Cardiac muscle cell (in vitro differentiated cells and primary cell): Measurements from ENCODE around the gene GM2A. TPM values are rescaled to one million over a fixed set of nuclear protein-coding genes. Genes with fewer than 3 reads are reported as not detected.
"Not testable (repeated sequence)": the region's sequence is repeated elsewhere in the genome, so short reads cannot be mapped to it uniquely, and the experiment has no call there.

ENCODE experiments used
- DNase-seq, 2 donors: peaks; one replicate each; pipeline versions ENCODE4 v3.0.0 to v3.0.0-alpha.2; 2010 to 2017; ENCODE audit warnings: low read depth in 1 of 2, low spot score in 1 of 2
- H3K27ac ChIP-seq: fragments of 200-600 bp; sonication (generic); 2 replicates; pipeline ENCODE4 v1.5.1; 2016
- H3K27me3 ChIP-seq: fragments of 200-600 bp; sonication (generic); 2 replicates; pipeline ENCODE4 v1.6.0; 2016; ENCODE audit warnings: control low read depth
- H3K36me3 ChIP-seq: fragments of 200-600 bp; sonication (generic); 2 replicates; pipeline ENCODE4 v1.5.1; 2016; ENCODE audit warnings: control low read depth
- H3K4me1 ChIP-seq: fragments of 200-600 bp; sonication (generic); 2 replicates; pipeline ENCODE4 v1.8.1; 2017; ENCODE audit warnings: low read depth, mild to moderate bottlenecking, mixed run types
- H3K4me3 ChIP-seq: fragments of 200-600 bp; sonication (generic); 2 replicates; pipeline ENCODE4 v1.5.1; 2016; ENCODE audit warnings: mild to moderate bottlenecking
- H3K9me3 ChIP-seq: fragments of 200-600 bp; sonication (generic); 2 replicates; pipeline ENCODE4 v1.5.1; 2017; ENCODE audit warnings: low read depth, mild to moderate bottlenecking, control low read depth
- CTCF ChIP-seq: IDR thresholded peaks from 2 replicates; pipeline ENCODE4 v1.5.1; 2012; ENCODE audit warnings: low read depth, mild to moderate bottlenecking, low read length
- polyA plus RNA-seq: library from polyadenylated mRNA; unstranded; fragments of >200 nt; fragmentation: Nextera tagmentation; extraction: Ambion mirVana; gene quantifications from 2 replicates; pipeline ENCODE4 v1.2.1, GENCODE V29; 2016
- total RNA-seq: library from RNA; depleted of rRNA; stranded (reverse); fragments of >200 nt; gene quantifications from 2 replicates; pipeline ENCODE4 v1.2.3, GENCODE V29; 2016

Gene GM2A
- total and polyA plus RNA-seq, 2 experiments from 2014 or later, result 34.3 to 53.7 TPM

- DNase-seq, result no peak
- Histone ChIP-seq H3K27ac (no peak overlapping the region), H3K9me3 (no peaks in the 10 kb centered on the region), H3K27me3 (no peaks in the 10 kb centered on the region), H3K36me3 (no peaks in the 10 kb centered on the region), H3K4me1 (peaks cover under 1% of the 10 kb centered on the region), H3K4me3 (no peak overlapping the region)
- no peak for TF ChIP-seq CTCF
These were observed 24.0 kb upstream of the GM2A start for GRCh38 chr5:151228986-151229385.

- Histone ChIP-seq H3K4me3 (no peak overlapping the region), H3K36me3 (no peaks in the 10 kb centered on the region), H3K27me3 (no peaks in the 10 kb centered on the region), H3K27ac (peak overlapping the region; percentile 32), H3K4me1 (peaks cover 10% of the 10 kb centered on the region), H3K9me3 (no peaks in the 10 kb centered on the region)
- TF ChIP-seq CTCF, result no peak
- no peak for DNase-seq
These were observed 22.8 kb upstream of the GM2A start for GRCh38 chr5:151230048-151230680.

GRCh38 chr5:151231359-151231758 is 21.6 kb upstream of the GM2A start:
- H3K36me3 ChIP-seq, result no peaks in the 10 kb centered on the region
- H3K4me3 ChIP-seq, result no peak overlapping the region
- DNase-seq, result no peak

GRCh38 chr5:151233616-151234085 is 19.3 kb upstream of the GM2A start:
- no peak for DNase-seq
- H3K4me3 ChIP-seq, result no peak overlapping the region
- H3K27me3 ChIP-seq, result no peaks in the 10 kb centered on the region
- no peak for TF ChIP-seq CTCF
- H3K4me1 ChIP-seq, result peaks cover 19% of the 10 kb centered on the region
- H3K9me3 ChIP-seq, result no peaks in the 10 kb centered on the region
- H3K27ac ChIP-seq, result no peak overlapping the region
- H3K36me3 ChIP-seq, result no peaks in the 10 kb centered on the region

More at GRCh38 chr5:151231359-151231758, 21.6 kb upstream of the GM2A start:
- H3K27me3 ChIP-seq, result no peaks in the 10 kb centered on the region
- no peak for TF ChIP-seq CTCF
- no peak overlapping the region for H3K27ac ChIP-seq
- H3K9me3 ChIP-seq, result no peaks in the 10 kb centered on the region
- H3K4me1 ChIP-seq, result peaks cover 10% of the 10 kb centered on the region

GRCh38 chr5:151234476-151235238 is 18.3 kb upstream of the GM2A start:
- peak in 1 of 2 donors; percentile 96 for DNase-seq

GRCh38 chr5:151235239-151235571 is 17.8 kb upstream of the GM2A start:
- H3K27me3 ChIP-seq, H3K4me3 ChIP-seq, H3K27ac ChIP-seq, H3K9me3 ChIP-seq, H3K36me3 ChIP-seq, DNase-seq: not testable (repeated sequence)
- H3K4me1 ChIP-seq, result peaks cover 25% of the 10 kb centered on the region

More at GRCh38 chr5:151234476-151235238, 18.3 kb upstream of the GM2A start:
- Histone ChIP-seq H3K27ac (peak overlapping the region; percentile 82), H3K4me1 (peaks cover 25% of the 10 kb centered on the region), H3K4me3 (no peak overlapping the region), H3K27me3 (no peaks in the 10 kb centered on the region), H3K9me3 (no peaks in the 10 kb centered on the region), H3K36me3 (no peaks in the 10 kb centered on the region)
- no peak for TF ChIP-seq CTCF
